Right renal pelvis (tissue), 4 donors: ENCODE measurements around the gene FOXP3. TPM values are rescaled to one million over a fixed set of nuclear protein-coding genes. Genes with fewer than 3 reads are reported as not detected.
A peak's percentile ranks its signal among the peaks of the same experiment; 100 is the strongest.
"Not testable (repeated sequence)": the region's sequence is repeated elsewhere in the genome, so short reads cannot be mapped to it uniquely, and the experiment has no call there.

ENCODE experiments used
- DNase-seq, 4 donors: peaks; one replicate each; pipeline ENCODE4 v3.0.0-alpha.2; 2013; ENCODE audit warnings: low read depth in 4 of 4, low spot score in 3 of 4, missing footprints in 1 of 4
- polyA plus RNA-seq, 4 donors: library from polyadenylated mRNA; unstranded; fragments of 120-200 nt; gene quantifications; one replicate each; pipeline ENCODE4 v1.2.1, GENCODE V29; 2013; ENCODE audit not compliant: insufficient read length in 4 of 4

The FOXP3 gene
- 1 to 10 TPM in 1 of 4 donors, under 1 TPM in 3; 0.67 to 1.1 (median 0.89) TPM for polyA plus RNA-seq

GRCh38 chrX:49264460-49264859 is at the start of gene FOXP3:
Gene FOXP3, minus strand, starts transcription at chrX:49264710. Its CDS starts 6,205 bp downstream, at chrX:49258505.
- DNase-seq: no peak

- no peak for DNase-seq
Measured at GRCh38 chrX:49312176-49312575, 47.7 kb upstream of the FOXP3 start.

- DNase-seq: no peak
Measured at GRCh38 chrX:49310371-49310770, 45.9 kb upstream of the FOXP3 start.

- peak in 3 of 4 donors; percentile 16 to 24 (median 23) for DNase-seq
Measured at GRCh38 chrX:49309401-49309981, 45.0 kb upstream of the FOXP3 start.

GRCh38 chrX:49308604-49309269 is 44.2 kb upstream of the FOXP3 start:
- no peak for DNase-seq

- DNase-seq: not testable (repeated sequence)
Measured at GRCh38 chrX:49307775-49308174, 43.3 kb upstream of the FOXP3 start.

GRCh38 chrX:49303346-49303745 is 38.8 kb upstream of the FOXP3 start, which contains the start of gene GAGE10:
Gene GAGE10, plus strand, starts transcription at chrX:49303646. Its CDS starts 1,214 bp downstream, at chrX:49304860.
- no peak for DNase-seq

- no peak for DNase-seq
Measured at GRCh38 chrX:49300703-49301102, 36.2 kb upstream of the FOXP3 start.

- DNase-seq: not testable (repeated sequence)
Measured at GRCh38 chrX:49299293-49299692, 34.8 kb upstream of the FOXP3 start.

- no peak for DNase-seq
Measured at GRCh38 chrX:49292400-49293362, 28.2 kb upstream of the FOXP3 start.

GRCh38 chrX:49291615-49292337 is 27.3 kb upstream of the FOXP3 start:
- DNase-seq: no peak

- DNase-seq: no peak
Measured at GRCh38 chrX:49290215-49290614, 25.7 kb upstream of the FOXP3 start.

GRCh38 chrX:49287665-49288064 is 23.2 kb upstream of the FOXP3 start:
- no peak for DNase-seq

GRCh38 chrX:49286581-49286980 is 22.1 kb upstream of the FOXP3 start:
- no peak for DNase-seq

- DNase-seq: no peak
Measured at GRCh38 chrX:49286136-49286535, 21.6 kb upstream of the FOXP3 start.

- DNase-seq: no peak
Measured at GRCh38 chrX:49284212-49284611, 19.7 kb upstream of the FOXP3 start.

GRCh38 chrX:49282647-49283011 is 18.1 kb upstream of the FOXP3 start:
- DNase-seq: no peak

- DNase-seq: no peak
Measured at GRCh38 chrX:49278081-49278480, 13.6 kb upstream of the FOXP3 start.

GRCh38 chrX:49277535-49277830 is 13.0 kb upstream of the FOXP3 start:
- no peak for DNase-seq

GRCh38 chrX:49276671-49277534 is 12.4 kb upstream of the FOXP3 start:
- DNase-seq: no peak
